Activated CD4-positive, alpha-beta memory T cell treated with anti-CD3 and anti-CD28 coated beads for 36 hours (primary cell): ENCODE measurements around the gene HS3ST3A1. TPM values are rescaled to one million over a fixed set of nuclear protein-coding genes. Genes with fewer than 3 reads are reported as not detected.

Experiments used
- CTCF ChIA-PET: fragments of 350-600 bp; sonication (Branson Sonifier 250); formaldehyde crosslinking; loops from one replicate; lab custom pipeline; 2021; ENCODE audit warnings: antibody characterized with exemption, inconsistent platforms; lab: Charles Lee
- POLR2A ChIA-PET: fragments of 350-600 bp; sonication (Branson Sonifier 250); formaldehyde crosslinking; loops from one replicate; lab custom pipeline; 2021; ENCODE audit warnings: antibody characterized with exemption; lab: Charles Lee
- DNase-seq: peaks from one replicate; pipeline ENCODE4 v3.0.0-alpha.2; 2020
- H3K27ac Mint-ChIP-seq: one replicate; pipeline ENCODE4 v1.8.0; 2021; ENCODE audit warnings: mixed read lengths
- H3K27me3 Mint-ChIP-seq: one replicate; pipeline ENCODE4 v1.8.0; 2021; ENCODE audit warnings: mixed read lengths
- H3K36me3 Mint-ChIP-seq: one replicate; pipeline ENCODE4 v1.8.0; 2021; ENCODE audit warnings: mixed read lengths
- H3K4me1 Mint-ChIP-seq: one replicate; pipeline ENCODE4 v1.8.0; 2021; ENCODE audit warnings: low read depth, mixed read lengths
- H3K4me3 Mint-ChIP-seq: one replicate; pipeline ENCODE4 v1.8.0; 2021; ENCODE audit warnings: mild to moderate bottlenecking, mixed read lengths
- H3K9me3 Mint-ChIP-seq: one replicate; pipeline ENCODE4 v1.8.0; 2021; ENCODE audit warnings: mixed read lengths
- intact Hi-C: fragments of 100-400 bp; cut with micrococcal nuclease; formaldehyde crosslinking; loops from one replicate; pipeline ENCODE4 v1.15.1; 2023
- total RNA-seq, 2 experiments: library from RNA; stranded (reverse); gene quantifications; one replicate each; pipeline ENCODE4 v1.2.3, GENCODE V29; 2021

Gene HS3ST3A1
- total RNA-seq, 2 experiments from 2014 or later: 0.85 to 1.8 TPM

DNA sequence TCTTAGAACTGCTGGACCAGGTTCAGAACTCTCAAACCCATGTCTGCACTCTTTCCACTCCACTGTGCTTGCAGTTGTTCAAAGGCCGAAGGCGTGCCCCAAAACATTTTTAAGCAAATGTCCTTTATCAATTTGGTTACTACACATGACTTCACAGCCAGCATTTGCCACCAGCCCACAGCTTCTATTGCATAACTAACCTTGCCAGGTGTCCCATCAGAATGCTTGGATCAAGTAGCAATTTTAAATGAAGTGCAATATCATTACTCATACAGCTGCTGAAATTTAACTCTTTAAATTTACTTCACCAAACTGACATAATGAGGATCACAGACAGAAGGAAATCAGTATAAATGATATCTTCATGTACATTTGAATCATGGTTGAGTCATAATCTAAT, 29.8 kb upstream of the HS3ST3A1 start:
- Mint-ChIP-seq H3K9me3 (no peaks in the 10 kb centered on the region), H3K27ac (no peak overlapping the region), H3K27me3 (peaks cover 9% of the 10 kb centered on the region), H3K4me1 (no peaks in the 10 kb centered on the region), H3K36me3 (no peaks in the 10 kb centered on the region), H3K4me3 (no peak overlapping the region)
- no peak for DNase-seq
- intact Hi-C loops: no loop called here
- POLR2A ChIA-PET: no interaction called here
- CTCF ChIA-PET: no interaction called here

DNA sequence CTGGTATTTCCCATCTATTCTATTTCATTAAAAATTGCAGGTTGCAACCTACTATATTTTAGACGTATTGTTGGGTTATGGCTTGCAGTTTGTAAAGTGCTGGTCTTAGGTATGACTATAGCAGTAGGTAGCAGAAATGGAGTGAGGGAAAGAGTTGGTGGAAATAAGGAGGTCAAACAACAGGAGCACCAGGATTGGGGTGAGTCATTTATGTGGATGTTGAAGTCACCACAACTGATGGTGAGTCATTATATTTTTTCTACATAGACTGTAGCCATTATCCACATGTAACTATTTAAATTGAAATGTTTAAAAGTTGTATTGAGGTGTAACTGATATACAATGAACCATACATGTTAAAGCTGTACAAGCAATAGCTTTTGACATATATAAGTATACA, 25.0 kb upstream of the HS3ST3A1 start:
- H3K4me1 Mint-ChIP-seq: no peaks in the 10 kb centered on the region
- intact Hi-C loops: no loop called here

GRCh38 chr17:13619462-13619861, 17.7 kb upstream of the HS3ST3A1 start:
- peaks cover 5% of the 10 kb centered on the region for H3K9me3 Mint-ChIP-seq
- no peak for DNase-seq
- no peak overlapping the region for H3K27ac Mint-ChIP-seq
- no peaks in the 10 kb centered on the region for H3K36me3 Mint-ChIP-seq
- peaks cover 23% of the 10 kb centered on the region for H3K27me3 Mint-ChIP-seq
- H3K4me1 Mint-ChIP-seq: no peaks in the 10 kb centered on the region
- intact Hi-C loops: no loop called here
- ChIA-PET POLR2A (no interaction called here), CTCF (interaction anchor here (1.1 kb wide), 1 partner anchor 25 kb away, joined by 3 read pairs; no protein-coding TSS in a partner anchor)
- no peak overlapping the region for H3K4me3 Mint-ChIP-seq

More for the DNA sequence above, 25.0 kb upstream of the HS3ST3A1 start:
- H3K27me3 Mint-ChIP-seq: peaks cover 25% of the 10 kb centered on the region
- H3K27ac Mint-ChIP-seq: no peak overlapping the region
- H3K9me3 Mint-ChIP-seq: no peaks in the 10 kb centered on the region
- DNase-seq: no peak
- CTCF ChIA-PET: no interaction called here
- no peak overlapping the region for H3K4me3 Mint-ChIP-seq
- no peaks in the 10 kb centered on the region for H3K36me3 Mint-ChIP-seq
- POLR2A ChIA-PET: no interaction called here

- H3K9me3 Mint-ChIP-seq: peaks cover 13% of the 10 kb centered on the region
- no peak for DNase-seq
- peaks cover 5% of the 10 kb centered on the region for H3K4me1 Mint-ChIP-seq
- H3K27ac Mint-ChIP-seq: no peak overlapping the region
- peaks cover 6% of the 10 kb centered on the region for H3K36me3 Mint-ChIP-seq
- CTCF ChIA-PET: no interaction called here
- intact Hi-C loops: no loop called here
- H3K4me3 Mint-ChIP-seq: no peak overlapping the region
- H3K27me3 Mint-ChIP-seq: peaks cover 7% of the 10 kb centered on the region
- POLR2A ChIA-PET: no interaction called here
These were observed 14.3 kb upstream of the HS3ST3A1 start for GRCh38 chr17:13616031-13616430.

GRCh38 chr17:13609941-13610340, 8.2 kb upstream of the HS3ST3A1 start:
- ChIA-PET POLR2A (no interaction called here), CTCF (no interaction called here)
- Mint-ChIP-seq H3K27ac (no peak overlapping the region), H3K9me3 (peaks cover 12% of the 10 kb centered on the region), H3K36me3 (peaks cover 6% of the 10 kb centered on the region), H3K4me1 (peaks cover 5% of the 10 kb centered on the region), H3K4me3 (no peak overlapping the region), H3K27me3 (peaks cover 14% of the 10 kb centered on the region)
- intact Hi-C loops: no loop called here
- DNase-seq: no peak

GRCh38 chr17:13601322-13601775, 380 bp downstream of the HS3ST3A1 start:
- ChIA-PET POLR2A (no interaction called here), CTCF (interaction anchor here (1.3 kb wide), 1 partner anchor 699 kb away, joined by 4 read pairs; the partner anchor contains the start of gene HS3ST3B1)
- no peaks in the 10 kb centered on the region for H3K9me3 Mint-ChIP-seq
- H3K27ac Mint-ChIP-seq: no peak overlapping the region
- H3K4me3 Mint-ChIP-seq: peak overlapping the region; percentile 46
- DNase-seq: peak; percentile 15
- peaks cover 8% of the 10 kb centered on the region for H3K4me1 Mint-ChIP-seq
- intact Hi-C loops: no loop called here
- peaks cover 47% of the 10 kb centered on the region for H3K27me3 Mint-ChIP-seq
- no peaks in the 10 kb centered on the region for H3K36me3 Mint-ChIP-seq

- ChIA-PET POLR2A (no interaction called here), CTCF (no interaction called here)
- no peak overlapping the region for H3K4me3 Mint-ChIP-seq
- H3K27ac Mint-ChIP-seq: no peak overlapping the region
- no peak for DNase-seq
- H3K4me1 Mint-ChIP-seq: peaks cover 8% of the 10 kb centered on the region
- intact Hi-C loops: no loop called here
- H3K27me3 Mint-ChIP-seq: peaks cover 45% of the 10 kb centered on the region
- H3K9me3 Mint-ChIP-seq: no peaks in the 10 kb centered on the region
- no peaks in the 10 kb centered on the region for H3K36me3 Mint-ChIP-seq
These were observed 1.0 kb downstream of the HS3ST3A1 start for GRCh38 chr17:13600475-13601321.

GRCh38 chr17:13599864-13600263, 1.9 kb downstream of the HS3ST3A1 start:
- no peak for DNase-seq
- Mint-ChIP-seq H3K27me3 (peaks cover 41% of the 10 kb centered on the region), H3K4me3 (peak overlapping the region; percentile 4), H3K36me3 (no peaks in the 10 kb centered on the region), H3K9me3 (no peaks in the 10 kb centered on the region), H3K27ac (no peak overlapping the region), H3K4me1 (peaks cover 10% of the 10 kb centered on the region)
- ChIA-PET CTCF (no interaction called here), POLR2A (no interaction called here)
- intact Hi-C loops: loop anchor here (5.0 to 10.0 kb wide), 5 partner anchors 465 to 1215 kb away; partner anchors contain the start of gene COX10

GRCh38 chr17:13599168-13599577, 2.6 kb downstream of the HS3ST3A1 start:
- Mint-ChIP-seq H3K36me3 (no peaks in the 10 kb centered on the region), H3K27ac (no peak overlapping the region), H3K27me3 (peaks cover 37% of the 10 kb centered on the region), H3K4me1 (peaks cover 11% of the 10 kb centered on the region), H3K9me3 (no peaks in the 10 kb centered on the region), H3K4me3 (no peak overlapping the region)
- DNase-seq: no peak
- ChIA-PET POLR2A (no interaction called here), CTCF (interaction anchor here (1.0 to 1.6 kb wide), 3 partner anchors 15 to 703 kb away, joined by 3 to 21 read pairs (median 3); partner anchors contain the start of gene HS3ST3B1)
- intact Hi-C loops: loop anchor here (5.0 to 10.0 kb wide), 5 partner anchors 466 to 1216 kb away; partner anchors contain the start of gene COX10

- Mint-ChIP-seq H3K9me3 (no peaks in the 10 kb centered on the region), H3K27ac (no peak overlapping the region), H3K4me3 (no peak overlapping the region), H3K4me1 (peaks cover 11% of the 10 kb centered on the region), H3K27me3 (peaks cover 35% of the 10 kb centered on the region), H3K36me3 (no peaks in the 10 kb centered on the region)
- ChIA-PET CTCF (interaction anchor here (0.9 to 1.6 kb wide), 6 partner anchors 15 to 1327 kb away, joined by 3 to 21 read pairs (median 5); partner anchors contain the start of gene HS3ST3B1), POLR2A (no interaction called here)
- intact Hi-C loops: loop anchor here (5.0 to 10.0 kb wide), 5 partner anchors 466 to 1216 kb away; partner anchors contain the start of gene COX10
- DNase-seq: no peak
These were observed 3.2 kb downstream of the HS3ST3A1 start for GRCh38 chr17:13598353-13599167.

DNA sequence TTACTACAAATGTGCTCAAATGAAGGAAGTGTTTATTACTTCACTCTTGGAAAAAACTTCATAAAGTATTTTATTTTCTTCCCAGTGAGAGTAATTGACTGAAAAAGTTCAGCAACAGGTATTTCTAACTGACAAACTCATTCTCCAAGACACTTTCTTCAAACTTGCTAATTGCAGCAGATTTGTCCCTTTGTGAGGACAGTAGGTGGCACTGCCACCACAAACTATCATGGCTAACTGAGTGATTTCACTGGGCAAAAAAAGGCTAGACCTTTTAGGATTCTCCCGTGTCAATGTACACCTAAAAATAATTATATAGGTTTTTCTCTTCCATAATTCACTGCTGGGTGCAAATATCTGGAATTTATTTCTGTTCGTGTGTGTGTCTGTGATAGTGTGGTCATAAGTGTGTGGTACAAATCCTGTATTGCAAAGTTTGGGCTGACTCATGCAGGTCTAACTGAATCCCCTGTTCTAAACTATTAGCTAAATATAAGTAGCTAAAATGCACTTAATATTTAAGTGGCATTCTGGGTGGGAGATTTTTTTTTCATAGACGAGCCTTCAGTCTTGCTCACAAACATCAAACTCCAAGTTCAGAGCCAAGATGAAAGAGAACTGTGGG, 3.9 kb downstream of the HS3ST3A1 start:
- Mint-ChIP-seq H3K36me3 (no peaks in the 10 kb centered on the region), H3K9me3 (no peaks in the 10 kb centered on the region), H3K27ac (no peak overlapping the region), H3K4me3 (no peak overlapping the region), H3K4me1 (peaks cover 11% of the 10 kb centered on the region), H3K27me3 (peaks cover 28% of the 10 kb centered on the region)
- peak; percentile 53 for DNase-seq
- ChIA-PET CTCF (interaction anchor here (0.9 to 5.1 kb wide), 10 partner anchors 16 to 1329 kb away, joined by 3 to 52 read pairs (median 6); partner anchors contain the start of gene HS3ST3B1), POLR2A (no interaction called here)
- intact Hi-C loops: loop anchor here (1.0 to 10.0 kb wide), 6 partner anchors 467 to 1217 kb away; partner anchors contain the start of gene COX10
